Keratinocyte (primary cell): ENCODE results near the gene MSRB1. TPM values are rescaled to one million over a fixed set of nuclear protein-coding genes. Genes with fewer than 3 reads are reported as not detected.

ENCODE experiments used
- DNase-seq: peaks from one replicate; pipeline ENCODE4 v3.0.0-alpha.2; 2011; ENCODE audit warnings: low read depth, missing footprints, low spot score
- FAIRE-seq: peaks from 2 replicates; lab custom pipeline; 2011; peaks lifted over from hg19 to GRCh38; lab: Jason Lieb, UNC
- H2AFZ ChIP-seq: 2 replicates; pipeline ENCODE4 v1.6.0; 2012; ENCODE audit warnings: low read length, control low read depth, inconsistent platforms; ENCODE audit not compliant: control insufficient read depth
- H3K27ac ChIP-seq: 2 replicates; pipeline ENCODE4 v1.5.1; 2011; ENCODE audit warnings: low read length; ENCODE audit not compliant: control insufficient read depth, insufficient read depth
- H3K27me3 ChIP-seq: 3 replicates; pipeline ENCODE4 v1.6.0; 2011; ENCODE audit warnings: low read length; ENCODE audit not compliant: control insufficient read depth, insufficient read depth; ENCODE audit errors: extremely low read depth
- H3K36me3 ChIP-seq, 2 experiments: 2 replicates in 1 of 2; 3 replicates in 1 of 2; pipeline ENCODE4 v1.5.1; 2011; ENCODE audit warnings: low read length in 2 of 2, mild to moderate bottlenecking in 1 of 2; ENCODE audit not compliant: control insufficient read depth in 2 of 2, insufficient read depth in 2 of 2; ENCODE audit errors: extremely low read depth in 1 of 2
- H3K4me1 ChIP-seq: 3 replicates; pipeline ENCODE4 v1.5.1; 2011; ENCODE audit warnings: low read length; ENCODE audit not compliant: control insufficient read depth, insufficient read depth; ENCODE audit errors: extremely low read depth
- H3K4me2 ChIP-seq: 3 replicates; pipeline ENCODE4 v1.6.0; 2011; ENCODE audit warnings: low read depth, low read length; ENCODE audit not compliant: control insufficient read depth, insufficient read depth; ENCODE audit errors: extremely low read depth
- H3K4me3 ChIP-seq, 3 experiments: fragments of 200-600 bp in 1 of 3; sonication (generic) in 1 of 3; 2 replicates in 2 of 3; 3 replicates in 1 of 3; pipeline ENCODE4 v1.5.1; 2011 to 2016; ENCODE audit warnings: low read length in 3 of 3, mild to moderate bottlenecking in 3 of 3, control low read depth in 2 of 3, inconsistent platforms in 1 of 3, low read depth in 1 of 3, mixed read lengths in 1 of 3, mixed run types in 1 of 3, moderate library complexity in 1 of 3; ENCODE audit not compliant: control insufficient read depth in 2 of 3, insufficient read depth in 2 of 3; ENCODE audit errors: extremely low read depth in 1 of 3
- H3K79me2 ChIP-seq: 2 replicates; pipeline ENCODE4 v1.6.0; 2012; ENCODE audit warnings: low read length; ENCODE audit not compliant: control insufficient read depth, insufficient read depth
- H3K9ac ChIP-seq: 3 replicates; pipeline ENCODE4 v1.6.0; 2011; ENCODE audit warnings: low read length; ENCODE audit not compliant: control insufficient read depth, insufficient read depth; ENCODE audit errors: extremely low read depth
- H3K9me1 ChIP-seq: 3 replicates; pipeline ENCODE4 v1.6.0; 2011; ENCODE audit warnings: low read length; ENCODE audit not compliant: control insufficient read depth, insufficient read depth; ENCODE audit errors: extremely low read depth
- H3K9me3 ChIP-seq: 2 replicates; pipeline ENCODE4 v1.5.1; 2012; ENCODE audit warnings: low read depth, low read length; ENCODE audit not compliant: control insufficient read depth
- H4K20me1 ChIP-seq: 3 replicates; pipeline ENCODE4 v1.6.0; 2011; ENCODE audit warnings: low read length; ENCODE audit not compliant: control insufficient read depth, insufficient read depth; ENCODE audit errors: extremely low read depth
- EZH2 ChIP-seq: IDR thresholded peaks from one replicate; pipeline ENCODE4 v1.6.1; 2012; ENCODE audit warnings: inconsistent platforms, mild to moderate bottlenecking, low read length, moderate library complexity
- dilution Hi-C: fragments of 300-500 bp; cut with MboI; formaldehyde crosslinking; loops from one replicate; pipeline ENCODE4 v1.7.0; 2020; ENCODE audit warnings: low sequenced_read_pairs; ENCODE audit not compliant: extremely low pct_ligation_motif_present
- polyA plus RNA-seq, 5 experiments: library from polyadenylated mRNA; depleted of rRNA in 3 of 5; stranded (reverse) in 3 of 5; stranded (forward) in 1 of 5; unstranded in 1 of 5; fragments of >200 nt; gene quantifications; 1 replicate in 1 of 5; 2 replicates in 3 of 5; 3 replicates in 1 of 5; pipeline versions ENCODE4 v1.2.1 to v1.2.3, GENCODE V29; 2011 to 2012; ENCODE audit warnings: missing spikeins in 2 of 5, low read depth in 1 of 5, low replicate concordance in 1 of 5
- TF ChIP-seq, protein P1 (sequence below), 3 experiments: IDR thresholded peaks in 1 of 3; conservative IDR thresholded peaks in 1 of 3; optimal IDR thresholded peaks in 1 of 3; 2 replicates in 2 of 3; 3 replicates in 1 of 3; pipeline versions ENCODE3 to v1.5.1; 2011; ENCODE audit warnings: low read length in 3 of 3, mild to moderate bottlenecking in 3 of 3, moderate library complexity in 2 of 3, control low read depth in 1 of 3, inconsistent platforms in 1 of 3; ENCODE audit not compliant: insufficient read depth in 2 of 3; ENCODE audit errors: extremely low read depth in 1 of 3

The MSRB1 gene
- polyA plus RNA-seq, 1 donor (not counting 4 experiments of a cell fraction or from before 2014, with no cell fraction given), result 25.2 TPM

DNA sequence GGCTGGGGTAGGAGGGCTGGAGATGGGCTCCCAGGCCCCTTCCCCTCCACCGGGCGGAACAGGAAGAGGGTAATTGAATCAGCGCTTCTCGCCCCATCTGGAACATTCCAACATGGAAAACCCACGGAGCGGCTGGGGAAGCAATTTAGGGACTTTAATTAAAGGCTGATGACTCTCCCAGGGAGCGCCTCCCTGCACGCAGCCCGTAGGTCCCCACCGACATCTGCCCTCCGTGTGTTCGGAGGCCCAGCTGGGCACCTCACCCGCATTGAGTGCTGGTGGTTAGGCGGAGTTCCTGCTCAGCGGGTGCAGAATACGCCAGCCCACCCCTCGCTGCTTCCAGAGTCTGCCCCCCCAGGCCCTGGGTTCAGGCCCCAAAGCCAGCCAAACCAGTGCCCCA, 34.8 kb downstream of the MSRB1 start:
- dilution Hi-C loops, result no loop called here

GRCh38 chr16:1907226-1907860, 35.7 kb downstream of the MSRB1 start:
- dilution Hi-C loops, result no loop called here
- Histone ChIP-seq H3K27ac (no peak overlapping the region), H2AFZ (no peak overlapping the region), H4K20me1 (no peaks in the 10 kb centered on the region), H3K9ac (no peak overlapping the region), H3K27me3 (peaks cover 39% of the 10 kb centered on the region), H3K4me2 (no peak overlapping the region), H3K9me3 (no peaks in the 10 kb centered on the region), H3K79me2 (no peaks in the 10 kb centered on the region), H3K36me3 (no peaks in the 10 kb centered on the region), H3K4me3 (no peak overlapping the region), H3K4me1 (peaks cover 4% of the 10 kb centered on the region), H3K9me1 (no peaks in the 10 kb centered on the region)
- FAIRE-seq, result no peak
- DNase-seq, result no peak
- TF ChIP-seq EZH2, result no peak
- TF ChIP-seq, protein P1, sequence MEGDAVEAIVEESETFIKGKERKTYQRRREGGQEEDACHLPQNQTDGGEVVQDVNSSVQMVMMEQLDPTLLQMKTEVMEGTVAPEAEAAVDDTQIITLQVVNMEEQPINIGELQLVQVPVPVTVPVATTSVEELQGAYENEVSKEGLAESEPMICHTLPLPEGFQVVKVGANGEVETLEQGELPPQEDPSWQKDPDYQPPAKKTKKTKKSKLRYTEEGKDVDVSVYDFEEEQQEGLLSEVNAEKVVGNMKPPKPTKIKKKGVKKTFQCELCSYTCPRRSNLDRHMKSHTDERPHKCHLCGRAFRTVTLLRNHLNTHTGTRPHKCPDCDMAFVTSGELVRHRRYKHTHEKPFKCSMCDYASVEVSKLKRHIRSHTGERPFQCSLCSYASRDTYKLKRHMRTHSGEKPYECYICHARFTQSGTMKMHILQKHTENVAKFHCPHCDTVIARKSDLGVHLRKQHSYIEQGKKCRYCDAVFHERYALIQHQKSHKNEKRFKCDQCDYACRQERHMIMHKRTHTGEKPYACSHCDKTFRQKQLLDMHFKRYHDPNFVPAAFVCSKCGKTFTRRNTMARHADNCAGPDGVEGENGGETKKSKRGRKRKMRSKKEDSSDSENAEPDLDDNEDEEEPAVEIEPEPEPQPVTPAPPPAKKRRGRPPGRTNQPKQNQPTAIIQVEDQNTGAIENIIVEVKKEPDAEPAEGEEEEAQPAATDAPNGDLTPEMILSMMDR (optimal IDR thresholded peaks at IDR 0.05 in 1 of 3, IDR thresholded peaks at IDR 0.05 in 1 of 3, conservative IDR thresholded peaks at IDR 0.05 in 1 of 3; ENCODE audit: extremely low read depth in 1 of 3, insufficient read depth in 2 of 3, low read length in 3 of 3), result no peak

More for the DNA sequence above, 34.8 kb downstream of the MSRB1 start:
- no peak overlapping the region for H3K4me3 ChIP-seq
- H3K9ac ChIP-seq, result no peak overlapping the region
- no peak for DNase-seq
- no peaks in the 10 kb centered on the region for H3K9me3 ChIP-seq
- no peak overlapping the region for H3K4me2 ChIP-seq
- H3K4me1 ChIP-seq, result peaks cover 6% of the 10 kb centered on the region
- no peak overlapping the region for H3K27ac ChIP-seq
- no peak for FAIRE-seq
- H3K79me2 ChIP-seq, result no peaks in the 10 kb centered on the region
- no peak overlapping the region for H2AFZ ChIP-seq
- no peaks in the 10 kb centered on the region for H3K9me1 ChIP-seq
- H3K27me3 ChIP-seq, result peaks cover 39% of the 10 kb centered on the region
- H4K20me1 ChIP-seq, result no peaks in the 10 kb centered on the region
- TF ChIP-seq, protein P1 (optimal IDR thresholded peaks at IDR 0.05 in 1 of 3, IDR thresholded peaks at IDR 0.05 in 1 of 3, conservative IDR thresholded peaks at IDR 0.05 in 1 of 3; ENCODE audit: extremely low read depth in 1 of 3, insufficient read depth in 2 of 3, low read length in 3 of 3), result no peak
- no peak for TF ChIP-seq EZH2
- no peaks in the 10 kb centered on the region for H3K36me3 ChIP-seq
